ENCODE measurements around the gene SHMT2. TPM values are rescaled to one million over a fixed set of nuclear protein-coding genes. Genes with fewer than 3 reads are reported as not detected.

Gene SHMT2
- polyA plus RNA-seq, 5 donors: 64.9 to 89.4 (median 73.2) TPM

DNA sequence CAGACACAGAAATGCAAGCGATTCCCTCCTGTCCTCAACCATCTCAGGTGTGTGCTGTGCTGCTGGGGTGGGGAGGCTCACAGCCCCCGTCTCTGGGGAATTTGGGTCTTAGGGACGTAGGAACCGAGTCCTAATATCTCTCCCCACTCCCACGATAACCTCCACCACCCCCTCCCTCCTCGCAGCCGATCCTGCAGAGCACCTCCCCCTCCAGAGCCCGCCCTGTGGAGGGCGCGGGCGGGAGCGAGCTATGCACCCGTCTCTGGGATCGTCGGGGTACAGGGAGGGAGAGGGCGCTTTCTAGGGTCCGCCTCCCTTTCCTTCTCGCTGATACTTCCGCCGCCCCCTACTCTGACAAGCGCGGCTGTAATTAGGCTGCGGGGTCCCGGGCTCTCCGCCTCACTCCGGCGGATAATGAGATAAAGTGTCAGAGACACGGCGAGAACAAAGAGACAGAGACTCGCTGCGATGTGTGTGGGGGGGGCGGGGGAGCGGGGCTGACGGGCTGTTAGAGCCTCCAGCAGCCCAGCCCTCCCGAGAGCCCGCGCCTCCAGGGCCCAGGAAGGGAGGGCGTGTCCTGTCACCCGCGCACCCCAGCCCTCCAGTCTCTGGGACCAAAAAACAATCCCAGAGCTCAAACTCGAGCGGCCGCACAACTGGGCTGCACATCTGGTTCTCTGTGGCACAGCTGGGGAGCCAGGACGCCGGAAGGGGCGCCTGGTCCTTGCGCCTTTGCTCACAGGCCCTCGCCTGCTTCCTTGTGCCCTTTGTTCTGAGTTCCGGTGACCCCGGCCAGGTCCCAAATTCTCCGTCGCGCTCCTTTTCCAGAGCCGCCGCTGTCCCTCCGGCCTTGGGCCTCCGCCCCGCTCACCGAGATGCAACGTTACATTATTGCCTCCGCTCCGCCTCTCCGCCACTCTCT lies 8.7 kb downstream of the SHMT2 start:
- DNase-seq: no peak

DNA sequence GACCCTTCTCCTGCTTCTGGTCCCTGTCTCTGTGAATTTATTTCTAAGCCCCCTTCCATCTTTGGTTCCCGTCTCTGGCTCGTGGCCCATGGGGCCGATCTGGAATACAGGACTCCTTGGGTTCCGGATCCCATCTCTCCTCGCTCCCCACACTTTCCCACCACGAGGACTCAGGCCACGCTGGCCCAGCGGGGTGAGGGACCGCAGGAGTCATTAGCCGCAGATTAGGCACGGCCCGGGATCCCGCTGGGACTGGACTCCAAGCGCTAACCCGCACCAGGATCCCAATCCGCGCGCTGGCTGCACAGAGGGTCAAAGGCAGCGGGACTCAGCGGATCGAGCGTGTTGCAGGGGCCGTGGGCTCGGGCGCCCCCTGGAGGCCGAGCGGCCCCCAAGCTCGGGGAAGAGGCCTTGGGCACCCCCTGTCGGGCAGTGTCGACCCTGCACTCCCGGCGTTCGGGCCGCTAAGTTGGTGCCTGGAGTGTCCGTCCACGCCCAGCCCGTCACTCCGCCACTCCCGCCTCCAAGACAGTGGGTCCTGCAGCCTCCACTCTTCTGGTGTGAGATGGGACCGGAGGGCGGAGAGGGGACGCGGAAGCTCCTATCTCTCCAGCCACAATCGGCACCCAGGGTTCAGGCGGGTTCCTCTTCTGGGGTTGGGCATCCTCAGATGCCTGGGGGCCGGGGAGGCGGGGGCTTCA lies 9.5 kb downstream of the SHMT2 start:
- peak; percentile 81 to 85 for DNase-seq

DNA sequence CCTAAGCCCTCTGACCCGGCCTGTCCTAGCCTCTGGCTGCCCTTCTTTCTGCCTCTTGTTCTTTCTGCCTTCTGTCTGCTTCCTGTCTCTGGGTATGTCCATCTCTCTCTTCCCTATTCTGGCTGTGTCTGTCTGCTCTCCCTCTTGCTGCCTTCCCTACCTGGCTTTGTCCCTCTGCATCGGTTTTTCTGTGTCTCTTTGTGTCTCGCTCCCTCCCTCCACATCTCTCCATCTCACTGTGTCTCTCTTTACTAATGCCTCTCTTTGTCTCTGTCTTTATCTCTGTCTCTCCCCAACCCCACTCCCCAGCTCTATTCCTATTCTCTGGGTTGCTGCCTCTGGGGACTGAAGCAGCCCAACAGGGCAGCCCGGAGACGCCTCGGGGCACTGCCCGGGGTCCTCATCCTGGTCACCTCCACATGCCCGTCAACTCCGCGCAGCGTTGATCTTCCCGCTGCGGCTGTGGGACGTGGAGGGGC lies 10.1 kb downstream of the SHMT2 start:
- DNase-seq: no peak

DNA sequence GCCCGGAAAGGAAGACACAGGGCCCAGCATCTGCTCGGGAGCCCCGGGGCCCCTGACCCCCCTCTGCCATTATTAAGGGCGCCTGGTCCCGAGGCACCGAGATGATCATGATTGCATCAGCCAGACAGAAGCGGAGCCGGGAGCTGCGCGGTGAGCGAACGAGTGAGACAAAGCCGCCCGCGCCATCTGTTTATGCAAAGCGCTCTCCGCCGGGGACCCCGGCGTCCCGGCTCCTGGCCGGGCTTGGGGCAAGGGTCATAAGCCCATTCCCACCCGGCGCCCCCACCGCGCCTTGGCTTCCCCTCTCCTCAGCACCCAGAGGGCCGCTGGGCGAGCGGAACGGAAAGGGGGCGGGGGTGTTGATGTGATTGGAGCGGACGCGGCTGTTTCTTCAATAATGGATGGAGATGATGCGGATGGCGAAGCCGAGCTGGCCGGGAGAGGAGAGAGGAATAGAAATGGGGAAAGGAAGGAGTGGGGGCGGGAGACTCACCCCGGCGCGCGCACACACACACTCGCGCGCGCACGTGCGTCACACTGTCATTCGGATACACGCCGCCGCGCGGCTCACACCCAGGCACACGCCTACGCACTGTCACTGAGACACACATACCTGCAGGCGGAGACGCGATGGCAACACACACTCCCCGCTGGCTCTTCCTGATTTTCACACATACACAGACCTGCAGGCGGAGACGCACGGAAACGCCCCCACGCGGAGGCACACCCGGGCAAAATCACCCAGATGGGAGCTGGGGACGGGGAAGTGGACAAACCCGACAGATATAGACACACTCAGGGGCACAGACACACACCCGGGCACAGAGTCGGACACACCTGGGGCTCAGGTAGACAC lies 10.8 kb downstream of the SHMT2 start:
- no peak for DNase-seq

DNA sequence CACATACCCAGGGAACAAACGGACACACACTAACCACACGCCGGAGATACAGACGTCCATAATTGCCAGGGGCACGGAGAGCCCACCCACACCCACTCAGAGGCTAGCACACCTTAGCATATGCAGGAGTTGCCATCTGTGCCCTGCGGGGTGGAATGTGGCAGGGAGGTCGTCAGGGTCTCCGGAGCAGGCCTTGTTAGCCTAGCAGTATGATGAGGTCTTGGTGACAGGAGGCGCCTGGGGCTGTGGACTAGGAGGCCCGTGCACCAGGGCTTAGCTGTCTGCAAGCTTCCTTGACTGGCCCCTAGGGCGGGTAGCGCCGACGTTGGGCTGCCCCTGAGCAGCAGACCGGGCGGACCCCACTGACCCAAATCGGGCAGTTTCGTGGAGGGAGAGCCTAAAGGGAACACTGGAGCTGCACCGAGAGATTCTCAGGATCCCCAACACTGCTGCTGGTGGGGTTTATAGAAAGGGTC lies 11.5 kb downstream of the SHMT2 start:
- no peak for DNase-seq

DNA sequence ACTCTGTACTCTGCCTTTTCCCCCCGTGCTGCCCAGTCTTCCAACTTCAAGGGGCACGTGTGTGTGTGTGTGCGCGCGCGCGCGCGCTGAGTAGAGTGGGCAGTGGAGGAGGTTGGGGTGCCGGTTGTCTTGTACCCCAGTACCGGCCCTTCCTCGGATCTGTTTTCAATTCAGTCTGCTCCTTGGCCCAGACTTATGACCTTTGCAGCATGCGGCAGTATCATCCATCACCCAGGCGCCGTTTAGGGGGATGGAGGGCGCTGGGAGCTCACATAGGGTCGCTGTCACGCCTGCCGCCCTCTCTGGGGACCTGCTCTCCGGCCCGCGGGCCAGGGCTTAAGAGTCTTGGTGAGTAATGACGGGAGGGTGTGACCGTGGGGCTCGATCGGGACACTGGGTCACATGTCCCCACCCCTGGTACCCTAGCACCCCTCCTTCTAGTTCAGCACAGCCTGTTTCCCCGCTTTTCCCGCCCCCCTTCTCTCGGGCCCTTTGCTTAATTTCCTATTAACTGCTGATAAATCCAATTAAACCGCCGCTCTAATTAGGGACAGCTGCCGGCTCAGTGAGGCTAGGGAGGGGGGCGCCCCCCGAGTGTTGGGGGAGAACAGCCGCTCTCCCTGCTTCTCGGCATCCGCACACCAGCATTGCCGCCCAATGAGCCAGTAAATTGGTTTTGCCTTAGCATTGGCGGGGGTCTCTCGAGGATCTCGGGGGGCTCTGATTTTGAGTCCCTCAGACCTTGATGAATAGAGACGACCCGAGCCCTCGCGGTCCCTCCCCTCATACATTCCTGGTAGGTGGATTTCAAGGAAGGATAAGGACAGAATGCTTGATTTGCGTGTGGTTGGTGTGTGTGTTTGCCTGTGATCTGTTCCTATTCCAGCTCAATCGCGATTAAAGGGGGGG lies 12.1 kb downstream of the SHMT2 start:
- DNase-seq: no peak

DNA sequence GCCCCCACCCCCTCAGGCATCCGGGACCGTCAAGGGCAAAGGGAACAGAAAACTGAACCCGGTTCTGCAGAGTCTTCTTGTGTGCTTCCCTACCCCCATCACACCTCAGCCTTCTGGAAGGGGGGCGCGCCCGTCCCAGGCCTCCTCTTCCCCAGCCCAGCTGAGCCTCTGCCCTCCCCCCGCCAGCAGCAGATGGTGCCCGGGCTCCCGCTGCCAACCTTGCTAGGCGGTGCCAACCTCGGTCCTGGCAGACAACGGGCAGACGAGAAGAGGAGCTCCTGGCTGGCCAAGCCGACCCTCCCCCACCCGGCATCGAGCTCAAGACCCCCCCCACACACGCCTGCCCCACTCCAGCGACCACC lies 12.8 kb downstream of the SHMT2 start:
- DNase-seq: no peak

DNA sequence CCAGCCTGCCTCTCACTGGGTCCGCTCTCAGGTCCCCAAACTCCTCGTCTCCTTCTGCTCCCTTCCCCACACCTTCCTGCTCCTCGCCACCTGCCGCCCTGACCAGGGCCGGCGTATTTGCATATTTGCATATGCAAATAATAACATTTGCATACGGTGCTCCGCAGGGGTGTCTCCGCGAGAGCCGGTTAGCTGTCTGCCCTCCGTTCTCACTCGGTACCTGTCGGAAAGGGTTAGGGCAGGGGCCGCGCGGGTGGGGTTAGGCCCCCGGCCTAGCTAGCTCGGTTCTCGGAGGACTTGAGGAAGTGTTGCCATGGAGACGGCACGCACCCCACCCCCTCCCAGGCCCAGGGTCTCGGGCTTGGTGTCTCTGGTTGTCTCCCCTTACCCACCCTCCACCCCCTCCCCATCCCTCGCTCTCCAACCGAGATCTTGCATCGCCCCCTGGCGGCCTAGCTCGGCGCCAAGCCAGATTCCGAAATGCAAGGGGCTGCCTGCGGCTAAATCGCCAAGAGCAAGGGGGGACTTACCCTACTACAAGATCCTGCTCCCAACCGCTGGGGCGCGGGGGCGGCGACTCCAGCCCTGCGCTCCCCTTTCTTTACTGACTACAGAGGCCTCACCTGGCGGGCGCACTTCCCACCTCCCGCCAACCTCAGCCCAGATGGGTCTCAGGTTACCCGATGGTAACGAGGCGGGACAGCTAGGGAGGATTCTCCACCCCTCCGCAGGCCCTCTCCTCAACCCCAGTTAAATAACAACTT lies 13.4 kb downstream of the SHMT2 start:
- no peak for DNase-seq

DNA sequence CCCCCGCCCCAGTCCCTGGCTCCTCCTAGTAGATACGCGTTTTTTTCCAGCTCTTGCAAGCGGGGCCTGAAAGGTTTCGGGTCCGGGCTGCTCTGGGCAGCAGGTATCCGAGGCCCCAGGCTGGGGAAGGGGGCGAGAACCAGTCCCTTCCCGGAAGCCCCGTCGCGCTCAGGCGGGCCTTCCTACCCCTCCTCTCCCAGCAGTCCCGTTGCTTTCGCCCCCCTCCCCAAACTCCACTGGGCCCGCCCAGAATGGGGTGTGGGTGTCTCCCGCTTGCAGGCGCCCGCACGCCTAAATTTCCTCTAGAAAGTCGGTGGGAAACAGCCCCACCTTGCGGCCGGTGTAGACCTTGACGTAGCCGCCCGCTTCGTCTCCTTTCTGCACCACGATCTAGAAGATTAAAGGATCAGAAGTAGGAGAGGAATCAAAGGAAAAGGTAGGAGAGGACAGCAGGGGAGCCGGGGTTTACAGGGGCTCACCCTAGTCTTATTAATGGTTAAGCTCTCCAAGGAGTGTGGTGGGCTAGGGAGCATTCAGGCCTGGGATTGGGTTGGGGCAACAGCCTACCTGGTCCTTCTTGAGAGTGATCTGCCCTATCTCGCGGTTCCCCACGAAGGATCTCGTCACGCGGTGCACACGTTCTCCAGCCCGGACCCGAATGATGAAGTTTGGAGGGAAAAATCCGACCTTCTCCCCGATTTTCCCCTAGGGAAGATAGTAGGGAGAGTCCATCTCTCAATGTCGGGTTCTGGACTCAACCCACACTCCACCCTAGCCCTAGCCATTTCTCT lies 14.2 kb downstream of the SHMT2 start:
- peak; percentile 59 to 62 for DNase-seq

DNA sequence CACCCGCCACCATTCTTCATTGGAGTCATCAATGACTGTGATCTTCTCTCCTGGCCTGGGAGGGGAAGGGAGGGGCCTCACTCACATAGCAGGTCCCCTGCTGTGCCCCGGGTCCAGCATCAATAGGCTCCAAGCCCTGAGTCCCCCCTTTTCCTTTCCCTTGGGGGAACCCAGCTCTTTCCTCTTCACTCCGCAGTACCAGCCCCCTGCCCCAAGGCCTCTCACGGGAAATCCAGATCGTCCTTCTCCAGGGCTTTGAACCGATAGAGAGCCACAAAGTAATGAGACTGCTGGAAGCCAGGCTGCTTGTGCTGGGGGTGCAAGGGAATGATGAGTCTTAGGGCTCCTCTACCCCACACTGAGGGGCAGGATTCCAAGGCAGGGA lies 14.8 kb downstream of the SHMT2 start:
- DNase-seq: no peak

DNA sequence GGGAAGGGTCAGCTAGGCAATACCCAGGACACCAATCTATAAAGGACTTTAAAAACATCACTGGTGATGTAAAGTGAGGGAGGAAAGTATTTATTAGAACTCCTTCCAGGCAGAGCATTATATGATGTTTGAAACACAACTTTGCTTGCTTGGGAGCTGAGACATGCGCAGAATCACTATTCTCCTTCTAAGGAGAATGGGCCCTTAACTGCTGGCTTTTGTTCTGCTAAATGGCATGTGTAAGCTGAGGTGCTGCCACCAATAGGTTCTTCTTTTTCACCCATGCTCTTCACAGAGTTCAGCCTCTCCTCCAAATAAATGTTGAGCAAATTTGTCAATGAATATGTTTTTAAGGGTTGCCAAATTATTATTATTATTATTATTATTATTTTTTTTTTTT lies 17.5 kb downstream of the SHMT2 start:
- no peak for DNase-seq

DNA sequence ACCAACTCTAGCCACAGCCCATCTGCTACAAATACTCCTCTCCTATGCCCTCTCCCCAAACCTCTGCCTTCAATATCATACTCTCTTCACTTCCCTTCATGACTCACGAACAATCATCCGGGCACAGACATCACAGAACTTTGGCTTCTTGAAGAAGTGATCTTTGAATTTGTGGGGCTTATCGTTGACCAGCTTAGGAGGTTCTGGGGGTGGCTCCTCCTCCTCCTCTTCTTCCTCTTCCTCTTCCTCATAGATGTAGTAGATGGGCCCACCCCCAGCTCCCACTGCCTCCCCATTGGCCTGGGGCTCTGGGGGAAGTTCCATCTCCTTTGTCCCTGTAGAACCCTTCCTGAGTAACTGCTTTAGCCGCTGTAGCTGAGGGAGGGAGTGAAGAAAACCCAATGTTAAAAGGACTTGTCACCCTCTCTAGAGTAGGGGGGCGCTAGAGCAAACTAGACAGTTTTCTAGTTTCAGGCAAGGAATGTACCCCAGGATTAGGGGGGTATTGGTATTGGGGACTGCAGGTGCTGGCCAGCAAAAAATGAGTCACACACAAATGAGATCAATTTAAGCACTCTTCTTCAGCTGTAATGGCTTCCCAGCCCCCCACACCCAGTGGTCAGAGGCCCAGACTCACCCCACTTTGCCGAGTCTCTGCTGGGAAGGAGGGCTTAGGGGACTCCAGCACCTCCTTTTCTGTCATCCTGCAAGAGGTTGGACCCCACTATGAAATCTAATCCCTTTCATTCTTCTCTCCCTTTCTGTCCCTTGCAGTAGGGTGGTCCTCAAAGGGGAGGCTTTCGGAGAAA lies 19.6 kb downstream of the SHMT2 start:
- DNase-seq: no peak

DNA sequence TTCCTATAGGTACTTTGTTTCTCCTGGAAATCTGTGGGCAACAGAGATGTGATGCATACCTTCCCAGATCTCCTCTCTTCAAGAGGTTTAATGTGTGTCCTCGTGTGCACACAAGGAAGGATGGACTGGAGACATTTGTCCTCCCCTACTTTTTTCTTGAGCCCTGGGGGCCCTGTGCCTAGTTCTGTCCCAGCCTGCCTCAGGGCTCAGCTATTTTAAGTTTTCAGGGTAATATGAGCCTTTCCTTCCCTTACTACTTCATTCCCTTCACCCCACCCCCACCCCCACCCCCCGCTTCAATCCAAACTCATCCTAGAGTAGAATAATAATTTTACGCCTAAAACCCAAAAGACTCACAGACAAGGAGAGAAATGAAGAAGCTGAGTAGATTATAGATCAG lies 21.0 kb downstream of the SHMT2 start:
- DNase-seq: no peak

DNA sequence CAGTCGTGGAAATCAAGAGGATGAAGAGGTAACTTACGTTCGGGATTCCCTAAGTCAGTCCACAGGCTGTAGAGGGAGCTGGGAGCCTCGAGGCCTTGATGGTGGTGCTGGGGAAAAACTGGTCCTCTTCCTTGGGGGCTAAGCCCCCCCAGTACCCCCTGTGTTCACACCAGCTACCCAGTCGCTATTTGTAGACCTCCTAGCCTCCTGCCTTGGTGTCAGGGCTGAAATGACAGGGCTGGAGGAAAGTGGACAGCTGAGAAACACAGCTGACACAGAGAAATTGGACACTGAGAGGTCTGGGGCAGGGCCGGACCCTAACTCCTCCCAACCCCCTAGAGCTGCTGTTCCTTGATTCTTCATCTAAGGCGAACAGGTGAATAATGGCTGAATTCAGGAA lies 21.4 kb downstream of the SHMT2 start, which contains the start of gene STAC3:
TSS of gene STAC3 (minus strand) at position 232 of the 400 bp plus-strand sequence. CDS start 1,551 bp downstream, outside the sequence.
- DNase-seq: no peak

DNA sequence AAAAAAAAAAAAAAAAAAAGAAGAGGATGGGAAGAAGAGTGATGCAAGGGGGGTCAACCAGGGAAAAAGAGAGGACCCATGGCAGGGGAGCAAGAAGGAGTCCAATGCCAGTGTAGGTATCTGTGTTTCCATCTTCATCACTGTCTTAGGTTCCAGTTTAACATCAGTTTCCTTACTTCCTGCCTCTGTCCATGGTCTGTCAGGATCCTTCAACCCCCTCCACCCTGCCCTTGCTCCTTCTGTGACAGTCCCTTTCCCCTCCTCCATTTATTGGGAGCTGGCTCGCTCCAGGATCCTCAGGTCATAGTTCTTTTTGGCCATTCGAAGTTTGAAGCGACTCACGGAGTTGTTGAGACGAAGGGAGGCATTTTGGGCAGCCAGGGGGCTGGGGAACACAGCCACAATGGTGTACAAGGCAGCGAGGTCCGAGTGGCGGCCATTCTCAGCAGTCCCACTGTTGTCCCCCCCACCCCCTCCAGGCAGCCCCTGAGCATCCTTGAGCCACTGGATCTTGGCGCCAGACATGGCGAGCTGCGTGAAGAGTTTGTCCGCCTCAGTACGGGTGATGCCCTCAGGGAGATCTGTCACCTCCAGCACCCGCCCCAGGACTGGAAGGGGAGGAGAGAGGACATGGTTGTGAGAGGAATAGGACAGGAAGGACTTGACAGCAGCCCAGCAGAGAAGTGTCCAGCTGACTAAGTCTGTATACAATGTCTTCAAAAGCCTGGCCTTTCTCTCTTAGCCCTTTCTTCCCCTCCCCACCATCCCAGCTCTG lies 25.2 kb downstream of the SHMT2 start:
- no peak for DNase-seq

DNA sequence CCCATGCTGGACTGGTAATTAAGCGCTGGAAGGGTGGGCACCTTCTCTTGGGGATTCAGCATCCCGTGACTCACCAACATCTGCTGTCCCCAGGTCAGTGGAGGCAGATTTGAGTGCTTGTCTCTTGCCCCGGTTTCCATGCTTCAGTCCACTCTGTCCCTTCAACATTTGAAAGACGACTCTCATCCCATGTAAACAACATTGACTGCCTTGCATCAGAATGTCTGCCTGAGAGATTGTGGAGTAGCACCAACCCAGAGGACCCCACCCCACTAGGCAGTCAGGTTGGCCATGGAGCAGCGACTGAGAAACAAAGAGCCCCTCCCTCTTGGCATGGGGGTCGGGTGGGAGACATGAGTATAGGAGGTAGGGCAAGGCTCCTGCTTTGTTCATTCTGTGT lies 26.4 kb downstream of the SHMT2 start:
- no peak for DNase-seq

Data from right lung (tissue), 5 donors.